K562 (cell line): ENCODE data around the gene FHIP1B. TPM values are rescaled to one million over a fixed set of nuclear protein-coding genes. Genes with fewer than 3 reads are reported as not detected.
A peak's percentile ranks its signal among the peaks of the same experiment; 100 is the strongest.

Experiments used
- ARID1B ChIP-seq: fragments of 450-650 bp; IDR thresholded peaks from 2 replicates; pipeline ENCODE4 v1.6.1; 2016; ENCODE audit warnings: antibody characterized with exemption, mild to moderate bottlenecking, inconsistent platforms
- BRD4 ChIP-seq: fragments of 200-600 bp; sonication (generic); IDR thresholded peaks from 2 replicates; pipeline ENCODE4 v1.6.1; 2017; ENCODE audit warnings: inconsistent platforms
- CSDE1 ChIP-seq, 2 experiments: fragments of 450-650 bp; IDR thresholded peaks; 2 replicates each; pipeline ENCODE4 v1.6.1; 2016; ENCODE audit warnings: mild to moderate bottlenecking in 1 of 2
- E2F5 ChIP-seq: sonication (generic); formaldehyde crosslinking; IDR thresholded peaks from 2 replicates; pipeline ENCODE4 v1.8.0; 2022; ENCODE audit warnings: mild to moderate bottlenecking, missing genetic modification reagents
- ETV6 ChIP-seq, 3 experiments: fragments of 150-350 bp in 1 of 3; sonication (generic) in 1 of 3; formaldehyde crosslinking in 1 of 3; IDR thresholded peaks; 2 replicates each; pipeline versions ENCODE4 v1.6.1 to v1.8.0; 2014 to 2022; ENCODE audit warnings: borderline replicate concordance in 2 of 3, low read depth in 2 of 3, antibody characterized with exemption in 1 of 3, low read length in 1 of 3, mild to moderate bottlenecking in 1 of 3, missing genetic modification reagents in 1 of 3
- FIP1L1 ChIP-seq: fragments of 200-400 bp; formaldehyde crosslinking; IDR thresholded peaks from 2 replicates; pipeline ENCODE4 v1.6.1; 2018; ENCODE audit warnings: mild to moderate bottlenecking, low read depth, low read length; ENCODE audit not compliant: poor library complexity, severe bottlenecking
- HIVEP1 ChIP-seq: fragments of 250-450 bp; sonication (Bioruptor Pico); IDR thresholded peaks from 2 replicates; pipeline ENCODE4 v1.4.0; 2020; ENCODE audit warnings: mild to moderate bottlenecking
- KHSRP ChIP-seq: fragments of 450-650 bp; IDR thresholded peaks from 2 replicates; pipeline ENCODE4 v1.6.1; 2017
- MTA1 ChIP-seq: fragments of 450-650 bp; IDR thresholded peaks from 2 replicates; pipeline ENCODE4 v1.6.1; 2017; ENCODE audit warnings: borderline replicate concordance
- NCOA6 ChIP-seq: fragments of 450-650 bp; IDR thresholded peaks from 2 replicates; pipeline ENCODE4 v1.6.1; 2017; ENCODE audit warnings: mild to moderate bottlenecking
- NR0B1 ChIP-seq: fragments of 450-650 bp; IDR thresholded peaks from one replicate; pipeline ENCODE4 v1.6.1; 2018; ENCODE audit warnings: mild to moderate bottlenecking, moderate library complexity; ENCODE audit not compliant: partially characterized antibody
- NR2C2 ChIP-seq, 2 experiments: fragments of 200-800 bp in 1 of 2; sonication (Bioruptor generic) in 1 of 2; sonication (generic) in 1 of 2; formaldehyde crosslinking in 1 of 2; IDR thresholded peaks; 2 replicates each; pipeline versions ENCODE4 v1.6.1 to v1.8.0; 2016 to 2022; ENCODE audit warnings: mild to moderate bottlenecking in 1 of 2, missing compliant biosample characterization in 1 of 2, missing genetic modification characterization in 1 of 2, missing genetic modification reagents in 1 of 2
- NR4A1 ChIP-seq, 2 experiments: fragments of 250-450 bp in 1 of 2; fragments of 450-650 bp in 1 of 2; sonication (Bioruptor Pico) in 1 of 2; IDR thresholded peaks; 2 replicates each; pipeline versions ENCODE4 v1.4.0 to v1.6.1; 2016 to 2020; ENCODE audit warnings: mild to moderate bottlenecking in 2 of 2, missing compliant biosample characterization in 1 of 2, missing genetic modification characterization in 1 of 2, moderate library complexity in 1 of 2
- PURB ChIP-seq: sonication (generic); formaldehyde crosslinking; IDR thresholded peaks from 2 replicates; pipeline ENCODE4 v1.9.0; 2021; ENCODE audit warnings: low read depth, mild to moderate bottlenecking, missing genetic modification reagents
- SETDB1 ChIP-seq: IDR thresholded peaks from one replicate; pipeline ENCODE4 v1.6.1; 2012; ENCODE audit warnings: low read length, control low read depth, inconsistent platforms
- SIN3A ChIP-seq, 2 experiments: fragments of 150-350 bp in 1 of 2; IDR thresholded peaks; 2 replicates each; pipeline ENCODE4 v1.6.1; 2011 to 2016; ENCODE audit warnings: borderline replicate concordance in 2 of 2, low read depth in 2 of 2, low read length in 2 of 2, mild to moderate bottlenecking in 2 of 2, moderate library complexity in 2 of 2; ENCODE audit not compliant: control insufficient read depth in 1 of 2
- SIN3B ChIP-seq: fragments of 450-650 bp; IDR thresholded peaks from 2 replicates; pipeline ENCODE4 v1.6.1; 2017; ENCODE audit warnings: low read depth, mild to moderate bottlenecking, moderate library complexity
- SIRT6 ChIP-seq: IDR thresholded peaks from one replicate; pipeline ENCODE4 v1.6.1; 2012; ENCODE audit warnings: low read depth, mild to moderate bottlenecking, control low read depth, inconsistent platforms, low read length, moderate library complexity
- TEAD4 ChIP-seq, 2 experiments: sonication (generic) in 1 of 2; formaldehyde crosslinking in 1 of 2; IDR thresholded peaks; 2 replicates each; pipeline versions ENCODE4 v1.6.1 to v1.8.0; 2012 to 2022; ENCODE audit warnings: borderline replicate concordance in 1 of 2, inconsistent platforms in 1 of 2, low read length in 1 of 2, mild to moderate bottlenecking in 1 of 2, missing genetic modification reagents in 1 of 2
- ZNF280A ChIP-seq: fragments of 450-650 bp; IDR thresholded peaks from 2 replicates; pipeline ENCODE4 v1.6.1; 2018; ENCODE audit warnings: mild to moderate bottlenecking, low read depth; ENCODE audit not compliant: partially characterized antibody
- ZNF780A ChIP-seq: fragments of 250-450 bp; sonication (Bioruptor Pico); IDR thresholded peaks from 2 replicates; pipeline ENCODE4 v1.5.0; 2021; ENCODE audit warnings: mild to moderate bottlenecking
- ZNF830 ChIP-seq: fragments of 250-450 bp; sonication (Bioruptor Pico); IDR thresholded peaks from 2 replicates; pipeline ENCODE4 v1.5.0; 2021; ENCODE audit warnings: mild to moderate bottlenecking
- polyA plus RNA-seq, 8 experiments: library from polyadenylated mRNA; depleted of rRNA in 4 of 8; stranded (reverse) in 5 of 8; unstranded in 3 of 8; fragments of >200 nt; fragmentation: Nextera tagmentation in 2 of 8; fragmentation: Illumina TruSeq in 1 of 8; extraction: Ambion mirVana in 2 of 8; extraction: Trizol in 1 of 8; gene quantifications; 2 replicates each; pipeline versions ENCODE4 v1.2.1 to v1.2.3, GENCODE V29; 2011 to 2014; ENCODE audit warnings: inconsistent platforms in 1 of 8, missing spikeins in 1 of 8
- total RNA-seq, 7 experiments: library from RNA; depleted of rRNA in 6 of 7; stranded (reverse); fragments of >200 nt in 6 of 7; fragmentation: Illumina TruSeq in 2 of 7; extraction: Trizol in 2 of 7; gene quantifications; 2 replicates each; pipeline versions ENCODE4 v1.2.1 to v1.2.3, GENCODE V29; 2011 to 2021; ENCODE audit warnings: low replicate concordance in 1 of 7

FHIP1B gene
- total and polyA plus RNA-seq, 9 of the 15 experiments (the other 6 are each of a cell fraction or from before 2014, with no cell fraction given) = 0.94 to 24.7 (median 15.6) TPM

- TF ChIP-seq ETV6 (IDR thresholded peaks at IDR 0.05; ENCODE audit: borderline replicate concordance in 1 of 2, low read depth in 2 of 2, low read length in 1 of 2) (no peak), ETV6 (CRISPR knock-in tag; IDR thresholded peaks at IDR 0.05; ENCODE audit: borderline replicate concordance) (no peak), ZNF280A (no peak), PURB (CRISPR knock-in tag) (no peak), NCOA6 (peak; percentile 94), NR4A1 (CRISPR knock-in tag; IDR thresholded peaks at IDR 0.05) (0 out of 2 replicates have a peak, but pooled peaks have one; percentile 26), NR4A1 (tag; IDR thresholded peaks at IDR 0.05) (no peak), ZNF830 (CRISPR knock-in tag) (no peak), SIN3B (peak; percentile 68), SIRT6 (no peak), SETDB1 (no peak), CSDE1 (IDR thresholded peaks at IDR 0.05) (no peak; a peak in 1 of 4 replicates), NR0B1 (no peak), MTA1 (no peak), ZNF780A (CRISPR knock-in tag) (no peak), E2F5 (CRISPR knock-in tag) (peak; percentile 55; the same call in 1 of the 2 replicates), FIP1L1 (no peak), NR2C2 (CRISPR knock-in tag; IDR thresholded peaks at IDR 0.05) (peak; percentile 59; the same call in 1 of the 2 replicates), NR2C2 (tag; IDR thresholded peaks at IDR 0.05) (peak; percentile 86), BRD4 (0 out of 2 replicates have a peak, but pooled peaks have one; percentile 21), KHSRP (no peak), SIN3A (IDR thresholded peaks at IDR 0.05; ENCODE audit: borderline replicate concordance in 2 of 2, control insufficient read depth in 1 of 2, low read depth in 2 of 2, low read length in 2 of 2) (peak; percentile 23 to 85; a peak in 2 of 4 replicates), TEAD4 (IDR thresholded peaks at IDR 0.05; ENCODE audit: low read length) (0 out of 2 replicates have a peak, but pooled peaks have one; percentile 46), TEAD4 (CRISPR knock-in tag; IDR thresholded peaks at IDR 0.05; ENCODE audit: borderline replicate concordance) (no peak), ARID1B (no peak; the same call in 1 of the 2 replicates), HIVEP1 (no peak)
These were observed at the start of gene FHIP1B (continued) for GRCh38 chr11:6234387-6235107.
